Trophoblast cell (in vitro differentiated cells and primary cell): ENCODE measurements around the gene SND1.

Source experiments
- DNase-seq, 2 donors: peaks; one replicate each; pipeline ENCODE4 v3.0.0-alpha.2; 2016
- H2AFZ ChIP-seq: 2 replicates; pipeline ENCODE4 v1.6.1; 2013; ENCODE audit warnings: low read length, moderate library complexity, mild to moderate bottlenecking; ENCODE audit not compliant: insufficient read depth, poor library complexity
- H2AK5ac ChIP-seq: 2 replicates; pipeline ENCODE4 v1.6.1; 2013; ENCODE audit warnings: mild to moderate bottlenecking, low read length
- H2BK120ac ChIP-seq: 2 replicates; pipeline ENCODE4 v1.6.1; 2013; ENCODE audit warnings: low read length, mild to moderate bottlenecking, moderate library complexity; ENCODE audit not compliant: insufficient read depth, poor library complexity
- H2BK12ac ChIP-seq: 2 replicates; pipeline ENCODE4 v1.6.1; 2013; ENCODE audit warnings: mild to moderate bottlenecking, low read length, moderate library complexity
- H2BK5ac ChIP-seq: 2 replicates; pipeline ENCODE4 v1.6.1; 2013; ENCODE audit warnings: low read length, low read depth, moderate library complexity, mild to moderate bottlenecking; ENCODE audit not compliant: poor library complexity
- H3K14ac ChIP-seq: 2 replicates; pipeline ENCODE4 v1.6.1; 2013; ENCODE audit warnings: mild to moderate bottlenecking, low read length
- H3K18ac ChIP-seq: 2 replicates; pipeline ENCODE4 v1.6.1; 2013; ENCODE audit warnings: mild to moderate bottlenecking, low read length
- H3K23ac ChIP-seq: 2 replicates; pipeline ENCODE4 v1.6.1; 2013; ENCODE audit warnings: low read length
- H3K27ac ChIP-seq: 2 replicates; pipeline ENCODE4 v1.5.1; 2013; ENCODE audit warnings: low read depth, mild to moderate bottlenecking, inconsistent platforms, low read length, moderate library complexity
- H3K27me3 ChIP-seq: 2 replicates; pipeline ENCODE4 v1.6.1; 2013; ENCODE audit warnings: inconsistent platforms, mild to moderate bottlenecking, low read length, moderate library complexity; ENCODE audit not compliant: insufficient read depth
- H3K36me3 ChIP-seq, 2 experiments: 1 replicate in 1 of 2; 2 replicates in 1 of 2; pipeline ENCODE4 v1.6.1; 2013; ENCODE audit warnings: low read length in 2 of 2, mild to moderate bottlenecking in 2 of 2, moderate library complexity in 1 of 2; ENCODE audit not compliant: insufficient read depth in 2 of 2, control insufficient read depth in 1 of 2
- H3K4ac ChIP-seq: 2 replicates; pipeline ENCODE4 v1.6.1; 2013; ENCODE audit warnings: low read depth, mild to moderate bottlenecking, low read length, moderate library complexity
- H3K4me1 ChIP-seq, 2 experiments: 1 replicate in 1 of 2; 2 replicates in 1 of 2; pipeline ENCODE4 v1.6.1; 2013; ENCODE audit warnings: low read length in 2 of 2, mild to moderate bottlenecking in 2 of 2, moderate library complexity in 1 of 2; ENCODE audit not compliant: insufficient read depth in 2 of 2, control insufficient read depth in 1 of 2
- H3K4me2 ChIP-seq: 2 replicates; pipeline ENCODE4 v1.6.1; 2013; ENCODE audit warnings: inconsistent platforms, mild to moderate bottlenecking, low read length, moderate library complexity
- H3K4me3 ChIP-seq: 2 replicates; pipeline ENCODE4 v1.5.1; 2013; ENCODE audit warnings: mild to moderate bottlenecking, low read depth, low read length, inconsistent platforms
- H3K79me1 ChIP-seq: one replicate; pipeline ENCODE4 v1.6.1; 2013; ENCODE audit warnings: low read length
- H3K79me2 ChIP-seq: 2 replicates; pipeline ENCODE4 v1.6.1; 2013; ENCODE audit warnings: low read length, mild to moderate bottlenecking; ENCODE audit not compliant: control insufficient read depth, insufficient read depth, poor library complexity
- H3K9ac ChIP-seq: 2 replicates; pipeline ENCODE4 v1.6.1; 2013; ENCODE audit warnings: mild to moderate bottlenecking, low read length
- H3K9me3 ChIP-seq: 2 replicates; pipeline ENCODE4 v1.6.1; 2013; ENCODE audit warnings: low read depth, mild to moderate bottlenecking, control low read depth, inconsistent platforms, low read length; ENCODE audit not compliant: insufficient read depth
- H4K12ac ChIP-seq: 2 replicates; pipeline ENCODE4 v1.6.1; 2013; ENCODE audit warnings: low read depth, mild to moderate bottlenecking, low read length, moderate library complexity
- H4K8ac ChIP-seq: 2 replicates; pipeline ENCODE4 v1.6.1; 2013; ENCODE audit warnings: low read depth, mild to moderate bottlenecking, low read length, moderate library complexity
- H4K91ac ChIP-seq: one replicate; pipeline ENCODE4 v1.6.1; 2013; ENCODE audit warnings: low read depth, mild to moderate bottlenecking, low read length, moderate library complexity
- WGBS: extraction: QIAGEN DNeasy Blood & Tissue Kit; methylation state at CpG from one replicate; pipeline ENCODE4 v1.1.7; 2013; ENCODE audit warnings: missing lambda C conversion rate; ENCODE audit not compliant: insufficient read length, insufficient coverage; ENCODE audit errors: extremely low coverage; 5-methylcytosine and 5-hydroxymethylcytosine counted together

SND1 gene

GRCh38 chr7:128056901-128057300 is 404.9 kb downstream of the SND1 start:
- Histone ChIP-seq H4K12ac (no peak overlapping the region), H3K27me3 (no peaks in the 10 kb centered on the region), H3K36me3 (peaks cover 4 to 6% of the 10 kb centered on the region in 2 experiments), H3K4me1 (peaks cover 8 to 22% of the 10 kb centered on the region in 2 experiments), H2BK5ac (no peak overlapping the region), H3K79me2 (no peaks in the 10 kb centered on the region), H3K23ac (no peak overlapping the region), H3K9ac (no peak overlapping the region), H2AFZ (no peak overlapping the region), H3K9me3 (no peaks in the 10 kb centered on the region), H2BK120ac (no peak overlapping the region), H2AK5ac (no peak overlapping the region), H3K79me1 (no peaks in the 10 kb centered on the region), H3K14ac (no peak overlapping the region), H3K27ac (no peak overlapping the region), H4K8ac (no peak overlapping the region), H3K4me3 (no peak overlapping the region), H3K4ac (no peak overlapping the region), H2BK12ac (no peak overlapping the region), H3K4me2 (no peak overlapping the region), H3K18ac (no peak overlapping the region), H4K91ac (no peak overlapping the region)
- DNase-seq = peak; percentile 43 to 77
- no CpG with 5 or more reads among the region's 8 CpGs for whole genome bisulfite sequencing

- H3K79me2 ChIP-seq = no peaks in the 10 kb centered on the region
- no peak overlapping the region for H3K14ac ChIP-seq
- H3K4me3 ChIP-seq = no peak overlapping the region
- no peak overlapping the region for H4K8ac ChIP-seq
- H2BK12ac ChIP-seq = no peak overlapping the region
- no peaks in the 10 kb centered on the region for H3K27me3 ChIP-seq
- no peak overlapping the region for H2AK5ac ChIP-seq
- H3K23ac ChIP-seq = no peak overlapping the region
- H3K36me3 ChIP-seq = peaks cover 4 to 6% of the 10 kb centered on the region in 2 experiments
- no peak overlapping the region for H3K27ac ChIP-seq
- H4K12ac ChIP-seq = no peak overlapping the region
- H3K79me1 ChIP-seq = no peaks in the 10 kb centered on the region
- H3K18ac ChIP-seq = no peak overlapping the region
- H2BK5ac ChIP-seq = no peak overlapping the region
- peaks cover 12 to 24% of the 10 kb centered on the region in 2 experiments for H3K4me1 ChIP-seq
- H3K9ac ChIP-seq = no peak overlapping the region
- H4K91ac ChIP-seq = no peak overlapping the region
- no peaks in the 10 kb centered on the region for H3K9me3 ChIP-seq
- H2AFZ ChIP-seq = no peak overlapping the region
- no peak overlapping the region for H2BK120ac ChIP-seq
- no peak for DNase-seq
- WGBS = no CpG with 5 or more reads among the region's 1 CpG
- no peak overlapping the region for H3K4me2 ChIP-seq
- H3K4ac ChIP-seq = no peak overlapping the region
Observed at GRCh38 chr7:128057909-128058308, 405.9 kb downstream of the SND1 start.

DNA sequence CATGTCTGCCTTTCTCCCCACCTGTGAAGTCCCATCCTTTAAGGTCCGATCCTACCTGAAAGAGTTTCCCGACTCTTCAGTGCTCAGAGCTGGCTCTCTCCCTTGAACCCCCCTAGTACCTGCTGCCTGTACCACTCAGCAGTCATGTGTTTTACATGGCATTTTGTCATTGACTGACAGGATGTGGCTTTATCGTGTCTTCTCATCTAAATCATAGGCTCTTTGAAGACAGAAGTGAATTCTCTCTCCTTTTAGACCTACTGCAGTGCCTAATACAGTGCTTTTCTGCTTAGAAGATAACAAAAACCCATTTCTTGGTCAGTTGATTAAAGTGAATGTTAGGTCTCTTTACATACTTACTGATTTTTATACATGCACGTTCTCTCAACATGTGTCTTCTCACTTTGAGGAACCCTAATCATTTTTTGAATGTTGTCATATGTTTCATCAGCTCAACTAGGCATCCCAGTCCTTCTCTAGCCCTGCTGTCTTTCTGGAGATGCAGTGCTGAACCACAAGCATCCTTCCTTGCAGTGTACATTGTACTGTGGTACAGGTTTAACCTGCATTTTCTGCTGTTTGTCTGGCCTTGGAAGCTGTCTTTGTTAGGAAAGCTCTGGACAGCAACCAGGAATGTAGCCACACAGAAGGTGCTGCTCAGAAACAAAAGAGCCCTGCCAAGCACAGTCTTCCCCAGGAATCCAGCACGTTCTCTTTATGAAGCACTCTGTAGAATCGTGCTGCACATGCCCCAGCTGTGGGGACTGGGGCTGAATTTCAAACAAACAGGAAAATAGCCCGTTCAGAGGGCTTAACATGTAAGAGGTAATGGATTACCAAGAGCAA is 407.4 kb downstream of the SND1 start:
- no CpG with 5 or more reads among the region's 7 CpGs for WGBS
- Histone ChIP-seq H3K79me2 (no peaks in the 10 kb centered on the region), H4K91ac (no peak overlapping the region), H3K23ac (no peak overlapping the region), H2BK12ac (no peak overlapping the region), H2AK5ac (no peak overlapping the region), H3K9ac (no peak overlapping the region), H2BK120ac (no peak overlapping the region), H3K18ac (no peak overlapping the region), H3K27me3 (no peaks in the 10 kb centered on the region), H3K4me2 (no peak overlapping the region), H2AFZ (no peak overlapping the region), H3K4ac (no peak overlapping the region), H3K9me3 (no peaks in the 10 kb centered on the region), H3K27ac (no peak overlapping the region), H3K79me1 (no peaks in the 10 kb centered on the region), H2BK5ac (no peak overlapping the region), H3K36me3 (peaks cover 2 to 4% of the 10 kb centered on the region in 2 experiments), H3K4me1 (peaks cover 14 to 29% of the 10 kb centered on the region in 2 experiments), H3K14ac (no peak overlapping the region), H4K8ac (no peak overlapping the region), H3K4me3 (no peak overlapping the region), H4K12ac (no peak overlapping the region)
- DNase-seq = no peak

DNA sequence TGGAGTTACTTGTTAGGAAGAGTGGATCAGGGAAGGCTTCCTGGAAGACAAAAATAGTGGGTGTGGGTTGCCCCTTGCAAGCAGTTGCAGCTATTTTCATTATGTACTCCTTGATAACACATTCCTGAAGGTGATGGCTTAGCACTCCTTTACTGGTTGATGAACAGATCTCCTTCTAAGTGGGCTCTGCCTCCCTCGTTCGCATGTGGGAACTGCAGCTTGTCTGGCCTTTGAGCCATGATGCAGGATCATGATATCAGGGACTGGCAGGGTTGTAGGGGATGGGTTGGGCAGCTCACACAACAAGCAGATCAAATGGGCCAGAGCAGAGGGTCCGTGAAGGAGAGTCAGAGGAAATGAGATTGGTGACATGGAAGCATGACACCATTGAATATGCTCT is 408.0 kb downstream of the SND1 start:
- Histone ChIP-seq H4K12ac (no peak overlapping the region), H3K18ac (no peak overlapping the region), H3K4me3 (no peak overlapping the region), H3K4me1 (peaks cover 14 to 29% of the 10 kb centered on the region in 2 experiments), H2BK12ac (no peak overlapping the region), H3K36me3 (peaks cover 2 to 4% of the 10 kb centered on the region in 2 experiments), H3K14ac (no peak overlapping the region), H3K4ac (no peak overlapping the region), H3K9ac (no peak overlapping the region), H3K27ac (no peak overlapping the region), H2BK5ac (no peak overlapping the region), H3K79me2 (no peaks in the 10 kb centered on the region), H4K91ac (no peak overlapping the region), H3K9me3 (no peaks in the 10 kb centered on the region), H2AFZ (no peak overlapping the region), H4K8ac (no peak overlapping the region), H2AK5ac (no peak overlapping the region), H3K79me1 (no peaks in the 10 kb centered on the region), H3K4me2 (no peak overlapping the region), H3K23ac (no peak overlapping the region), H2BK120ac (no peak overlapping the region), H3K27me3 (no peaks in the 10 kb centered on the region)
- no CpG with 5 or more reads among the region's 3 CpGs for WGBS
- DNase-seq = no peak
